MM.1S (cell line): ENCODE results near the gene NEK6.

Experiments
- DNase-seq: peaks from one replicate; pipeline ENCODE4 v3.0.0-alpha.2; 2015
- H2AFZ ChIP-seq: fragments of 300-600 bp; sonication (generic); 2 replicates; pipeline ENCODE4 v1.6.0; 2016; ENCODE audit warnings: antibody characterized with exemption, low read length
- H3F3A ChIP-seq: fragments of 300-600 bp; sonication (generic); 2 replicates; pipeline ENCODE4 v1.6.1; 2016; ENCODE audit warnings: mild to moderate bottlenecking, antibody characterized with exemption, low read length, moderate library complexity, mixed read lengths; ENCODE audit not compliant: insufficient read depth
- H3K27ac ChIP-seq: fragments of 300-600 bp; sonication (generic); 2 replicates; pipeline ENCODE4 v1.5.1; 2016; ENCODE audit warnings: mild to moderate bottlenecking, low read length
- H3K27me3 ChIP-seq: fragments of 300-600 bp; sonication (generic); replicated peaks from 2 replicates; pipeline ENCODE4 v1.6.0; 2016; ENCODE audit warnings: low read length; ENCODE audit not compliant: insufficient read depth
- H3K36me3 ChIP-seq: fragments of 300-600 bp; sonication (generic); replicated peaks from 2 replicates; pipeline ENCODE4 v1.6.1; 2016; ENCODE audit warnings: mild to moderate bottlenecking, low read length, mixed read lengths; ENCODE audit not compliant: insufficient read depth
- H3K4me1 ChIP-seq: fragments of 300-600 bp; sonication (generic); 2 replicates; pipeline ENCODE4 v1.6.1; 2016; ENCODE audit warnings: low read length, mixed read lengths
- H3K4me2 ChIP-seq: fragments of 300-600 bp; sonication (generic); 2 replicates; pipeline ENCODE4 v1.6.0; 2016; ENCODE audit warnings: low read depth, low read length
- H3K4me3 ChIP-seq: fragments of 300-600 bp; sonication (generic); 2 replicates; pipeline ENCODE4 v1.5.1; 2016; ENCODE audit warnings: low read length, mixed read lengths
- H3K79me2 ChIP-seq: fragments of 300-600 bp; sonication (generic); 2 replicates; pipeline ENCODE4 v1.6.1; 2016; ENCODE audit warnings: mixed run types, low read length, mixed read lengths
- H3K9ac ChIP-seq: fragments of 300-600 bp; sonication (generic); 2 replicates; pipeline ENCODE4 v1.6.1; 2016; ENCODE audit warnings: low read length, mixed read lengths
- H3K9me2 ChIP-seq: fragments of 300-600 bp; sonication (generic); replicated peaks from 2 replicates; pipeline ENCODE4 v1.6.1; 2016; ENCODE audit warnings: mild to moderate bottlenecking, low read length, mixed read lengths; ENCODE audit not compliant: insufficient read depth
- H3K9me3 ChIP-seq: fragments of 300-600 bp; sonication (generic); replicated peaks from 2 replicates; pipeline ENCODE4 v1.6.1; 2016; ENCODE audit warnings: mild to moderate bottlenecking, low read length, mixed read lengths; ENCODE audit not compliant: insufficient read depth
- H4K20me1 ChIP-seq: fragments of 300-600 bp; sonication (generic); 2 replicates; pipeline ENCODE4 v1.6.1; 2016; ENCODE audit warnings: mild to moderate bottlenecking, low read length, moderate library complexity, mixed read lengths; ENCODE audit not compliant: insufficient read depth
- CTCF ChIP-seq: fragments of 300-600 bp; sonication (generic); IDR thresholded peaks from 2 replicates; pipeline ENCODE4 v1.5.1; 2016; ENCODE audit warnings: antibody characterized with exemption, low read length, mixed read lengths
- EZH2 ChIP-seq: fragments of 300-600 bp; sonication (generic); optimal IDR thresholded peaks from 2 replicates; pipeline ENCODE3; 2017; ENCODE audit warnings: low read depth, mild to moderate bottlenecking, antibody characterized with exemption, low read length, mixed read lengths
- EZH2phosphoT487 ChIP-seq: fragments of 300-600 bp; sonication (generic); IDR thresholded peaks from 2 replicates; pipeline ENCODE4 v1.6.1; 2018; ENCODE audit warnings: antibody characterized with exemption, low read length

NEK6 gene

GRCh38 chr9:124258607-124259157, 933 bp downstream of the NEK6 start:
- TF ChIP-seq CTCF (no peak), EZH2 (no peak), EZH2phosphoT487 (no peak)
- peak; percentile 13 for DNase-seq
- H3K9ac ChIP-seq, result peak overlapping the region; percentile 59
- H4K20me1 ChIP-seq, result no peaks in the 10 kb centered on the region
- peaks cover 7% of the 10 kb centered on the region for H3F3A ChIP-seq
- peaks cover 6% of the 10 kb centered on the region for H3K4me1 ChIP-seq
- peak overlapping the region; percentile 78 for H2AFZ ChIP-seq
- peak overlapping the region; percentile 98 for H3K4me2 ChIP-seq
- no peaks in the 10 kb centered on the region for H3K9me2 ChIP-seq
- H3K27ac ChIP-seq, result no peak overlapping the region
- no peaks in the 10 kb centered on the region for H3K27me3 ChIP-seq
- H3K36me3 ChIP-seq, result no peaks in the 10 kb centered on the region
- no peaks in the 10 kb centered on the region for H3K9me3 ChIP-seq
- peaks cover 53% of the 10 kb centered on the region for H3K79me2 ChIP-seq
- H3K4me3 ChIP-seq, result peak overlapping the region; percentile 88

- peak overlapping the region; percentile 98 for H3K4me2 ChIP-seq
- no peaks in the 10 kb centered on the region for H3K27me3 ChIP-seq
- TF ChIP-seq CTCF (no peak), EZH2phosphoT487 (no peak), EZH2 (no peak)
- H3K79me2 ChIP-seq, result peaks cover 59% of the 10 kb centered on the region
- no peaks in the 10 kb centered on the region for H3K9me2 ChIP-seq
- DNase-seq, result no peak
- peaks cover 4% of the 10 kb centered on the region for H3K4me1 ChIP-seq
- no peaks in the 10 kb centered on the region for H4K20me1 ChIP-seq
- no peak overlapping the region; the same call in 1 of the 2 replicates for H3K9ac ChIP-seq
- H3K9me3 ChIP-seq, result no peaks in the 10 kb centered on the region
- H3K4me3 ChIP-seq, result no peak overlapping the region
- no peaks in the 10 kb centered on the region for H3K36me3 ChIP-seq
- peaks cover 2% of the 10 kb centered on the region for H3F3A ChIP-seq
- H2AFZ ChIP-seq, result no peak overlapping the region
- no peak overlapping the region for H3K27ac ChIP-seq
Measured at GRCh38 chr9:124259158-124259808, 1.5 kb downstream of the NEK6 start.

GRCh38 chr9:124260769-124261603, 3.2 kb downstream of the NEK6 start:
- no peak overlapping the region for H3K27ac ChIP-seq
- H3K4me1 ChIP-seq, result no peaks in the 10 kb centered on the region
- H3K4me2 ChIP-seq, result no peak overlapping the region
- no peaks in the 10 kb centered on the region for H3K9me2 ChIP-seq
- no peak overlapping the region for H2AFZ ChIP-seq
- no peaks in the 10 kb centered on the region for H4K20me1 ChIP-seq
- no peak for DNase-seq
- H3K9me3 ChIP-seq, result no peaks in the 10 kb centered on the region
- no peak overlapping the region for H3K4me3 ChIP-seq
- no peak overlapping the region for H3K9ac ChIP-seq
- no peaks in the 10 kb centered on the region for H3K36me3 ChIP-seq
- H3K79me2 ChIP-seq, result peaks cover 68% of the 10 kb centered on the region
- TF ChIP-seq EZH2phosphoT487 (no peak), CTCF (no peak), EZH2 (no peak)
- H3K27me3 ChIP-seq, result no peaks in the 10 kb centered on the region
- H3F3A ChIP-seq, result no peaks in the 10 kb centered on the region
